A204.1 (cell line): ENCODE results near the gene B3GNT9.

Experiments
- FAIRE-seq: peaks from 2 replicates; lab custom pipeline; 2012; peaks lifted over from hg19 to GRCh38; lab: Jason Lieb, UNC

B3GNT9 gene

GRCh38 chr16:67112591-67113399, 38.0 kb downstream of the B3GNT9 start:
- FAIRE-seq: no peak

GRCh38 chr16:67111951-67112444, 38.8 kb downstream of the B3GNT9 start:
- no peak for FAIRE-seq

GRCh38 chr16:67109407-67110135, 41.2 kb downstream of the B3GNT9 start, which contains the start of gene PHAF1:
Gene PHAF1 (plus strand): TSS chr16:67109941. CDS start chr16:67110176, 235 bp downstream.
- FAIRE-seq: no peak

GRCh38 chr16:67108931-67109406, 41.8 kb downstream of the B3GNT9 start:
- FAIRE-seq: no peak

GRCh38 chr16:67108489-67108888, 42.3 kb downstream of the B3GNT9 start:
- no peak for FAIRE-seq

- FAIRE-seq: no peak
These were observed 44.9 kb downstream of the B3GNT9 start for GRCh38 chr16:67105881-67106280.

- FAIRE-seq: no peak
These were observed 45.6 kb downstream of the B3GNT9 start for GRCh38 chr16:67105246-67105645.

GRCh38 chr16:67104845-67105244, 46.0 kb downstream of the B3GNT9 start:
- FAIRE-seq: no peak

- FAIRE-seq: no peak
These were observed 46.7 kb downstream of the B3GNT9 start for GRCh38 chr16:67104061-67104460.

- FAIRE-seq: no peak
These were observed 49.3 kb downstream of the B3GNT9 start for GRCh38 chr16:67101311-67102082.

GRCh38 chr16:67100569-67101310, 50.1 kb downstream of the B3GNT9 start:
- FAIRE-seq: peak; percentile 82

- no peak for FAIRE-seq
These were observed 52.2 kb downstream of the B3GNT9 start for GRCh38 chr16:67098599-67098998.
